ENCODE measurements around the gene TFEC.

The TFEC gene

DNA sequence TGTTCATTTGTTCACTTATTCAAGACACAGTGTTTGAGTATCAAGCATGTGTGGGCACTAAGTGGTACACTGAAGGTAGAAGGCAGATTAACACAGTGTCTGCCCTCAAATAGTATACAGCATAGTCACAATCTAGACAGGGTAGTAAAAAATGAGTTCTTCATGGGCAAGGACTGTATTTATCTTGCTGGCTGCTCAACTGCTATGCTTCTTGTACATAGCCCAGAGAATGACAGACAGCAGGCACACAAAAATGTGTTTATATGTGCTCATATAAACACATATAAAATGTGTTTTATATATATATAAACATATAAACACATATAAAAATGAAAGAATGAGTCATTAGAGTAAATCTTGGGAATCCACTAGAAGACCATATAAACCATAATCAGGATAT, 43.1 kb downstream of the TFEC start:
- TF ChIP-seq, protein P1, sequence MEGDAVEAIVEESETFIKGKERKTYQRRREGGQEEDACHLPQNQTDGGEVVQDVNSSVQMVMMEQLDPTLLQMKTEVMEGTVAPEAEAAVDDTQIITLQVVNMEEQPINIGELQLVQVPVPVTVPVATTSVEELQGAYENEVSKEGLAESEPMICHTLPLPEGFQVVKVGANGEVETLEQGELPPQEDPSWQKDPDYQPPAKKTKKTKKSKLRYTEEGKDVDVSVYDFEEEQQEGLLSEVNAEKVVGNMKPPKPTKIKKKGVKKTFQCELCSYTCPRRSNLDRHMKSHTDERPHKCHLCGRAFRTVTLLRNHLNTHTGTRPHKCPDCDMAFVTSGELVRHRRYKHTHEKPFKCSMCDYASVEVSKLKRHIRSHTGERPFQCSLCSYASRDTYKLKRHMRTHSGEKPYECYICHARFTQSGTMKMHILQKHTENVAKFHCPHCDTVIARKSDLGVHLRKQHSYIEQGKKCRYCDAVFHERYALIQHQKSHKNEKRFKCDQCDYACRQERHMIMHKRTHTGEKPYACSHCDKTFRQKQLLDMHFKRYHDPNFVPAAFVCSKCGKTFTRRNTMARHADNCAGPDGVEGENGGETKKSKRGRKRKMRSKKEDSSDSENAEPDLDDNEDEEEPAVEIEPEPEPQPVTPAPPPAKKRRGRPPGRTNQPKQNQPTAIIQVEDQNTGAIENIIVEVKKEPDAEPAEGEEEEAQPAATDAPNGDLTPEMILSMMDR (conservative IDR thresholded peaks at IDR 0.05) = no peak
- H3K27ac ChIP-seq = no peak overlapping the region

DNA sequence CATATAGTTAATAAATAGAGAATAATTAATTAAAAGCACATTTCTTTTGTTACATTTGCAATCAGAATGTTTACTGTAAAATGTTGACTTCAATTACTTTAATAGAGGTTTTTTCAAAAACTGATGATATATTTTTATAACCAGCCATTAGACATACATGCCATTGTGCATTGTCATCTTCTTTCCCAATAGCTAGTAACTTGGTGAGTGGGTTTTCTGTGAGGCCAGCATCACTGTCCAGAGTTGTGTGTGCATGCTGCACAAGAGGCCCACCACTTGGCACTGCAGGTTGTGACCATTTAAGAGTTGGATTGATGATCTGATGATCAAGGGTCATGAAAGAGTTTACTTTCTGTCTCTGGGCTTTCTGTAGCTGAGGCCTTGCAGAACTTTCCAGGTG, 46.5 kb downstream of the TFEC start:
- TF ChIP-seq, protein P1 (conservative IDR thresholded peaks at IDR 0.05) = no peak
- H3K27ac ChIP-seq = no peak overlapping the region

DNA sequence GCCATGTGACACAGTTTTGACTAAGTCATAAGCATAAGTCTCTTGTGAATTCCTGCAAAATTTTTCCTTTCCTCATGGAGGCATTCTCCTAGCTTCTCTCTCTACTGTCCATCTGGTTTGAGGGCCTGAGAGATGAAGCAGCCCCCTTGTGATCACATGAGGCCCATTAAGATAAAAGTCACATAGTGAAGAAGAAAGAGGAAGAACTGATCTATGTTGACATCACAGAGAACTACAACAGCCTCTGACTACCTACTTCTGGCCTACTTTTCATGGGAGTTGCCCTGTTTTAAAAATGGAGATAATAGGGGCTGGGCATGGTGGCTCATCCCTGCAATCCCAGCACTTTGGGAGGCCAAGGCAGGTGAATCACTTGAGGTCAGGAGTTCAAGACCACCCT, 50.4 kb downstream of the TFEC start:
- no peak overlapping the region for H3K27ac ChIP-seq
- TF ChIP-seq, protein P1 (conservative IDR thresholded peaks at IDR 0.05) = no peak

DNA sequence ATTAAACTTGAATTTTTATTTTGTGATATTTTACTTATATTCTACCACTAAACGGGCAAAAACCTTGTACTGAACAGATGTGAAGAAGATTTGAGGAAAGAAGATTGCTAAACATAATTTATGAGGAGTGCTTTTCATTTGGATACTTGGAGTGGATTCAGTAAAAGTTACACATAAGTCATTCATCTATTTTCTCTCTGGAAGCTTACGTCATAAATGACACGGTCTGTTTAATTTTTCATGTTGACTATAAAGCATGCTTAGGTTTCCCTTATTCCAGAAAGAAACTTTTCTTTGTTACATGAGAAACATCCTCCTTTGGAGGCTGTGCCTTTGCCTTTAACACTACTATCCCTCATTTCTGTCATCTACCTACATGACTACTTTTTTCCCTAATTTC, 53.9 kb downstream of the TFEC start:
- TF ChIP-seq, protein P1 (conservative IDR thresholded peaks at IDR 0.05) = no peak
- no peak overlapping the region for H3K27ac ChIP-seq

DNA sequence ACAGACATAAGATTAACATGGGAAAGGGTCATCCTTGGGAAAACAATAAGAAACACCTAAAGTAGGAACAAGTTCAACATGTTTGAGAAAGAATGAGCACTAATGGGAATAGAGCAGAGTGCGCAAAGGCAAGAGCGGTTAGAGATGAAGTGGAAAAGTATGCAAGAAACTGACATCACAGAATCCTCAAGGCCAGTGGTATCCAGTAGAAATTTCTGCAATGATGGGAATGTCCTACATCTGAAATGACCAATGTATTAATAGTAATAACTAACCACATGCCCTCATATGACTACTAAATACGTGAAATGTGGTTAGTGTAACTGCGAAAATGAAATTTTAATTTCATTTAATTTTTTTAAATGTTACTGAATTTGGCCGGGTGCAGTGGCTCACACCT, 54.8 kb downstream of the TFEC start:
- H3K27ac ChIP-seq = no peak overlapping the region
- TF ChIP-seq, protein P1 (conservative IDR thresholded peaks at IDR 0.05) = no peak

DNA sequence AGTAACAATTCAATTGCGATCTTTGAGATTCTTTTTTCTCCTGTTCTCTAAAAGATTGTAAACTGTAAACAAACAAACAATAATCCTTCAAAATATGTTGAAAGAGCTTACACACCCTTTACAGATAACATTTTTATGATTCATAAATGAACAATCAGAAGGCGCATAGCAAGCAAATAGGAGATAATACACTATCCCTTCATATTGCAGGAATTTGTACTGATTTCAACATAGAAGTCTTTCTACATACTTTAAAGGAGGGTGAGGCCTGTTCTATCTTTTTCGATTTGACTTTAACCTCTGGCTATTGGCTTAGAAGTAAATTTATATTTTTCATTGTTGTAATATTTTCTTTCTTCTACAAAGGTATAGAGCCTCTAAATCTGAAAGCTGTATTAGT, 57.2 kb downstream of the TFEC start:
- no peak overlapping the region for H3K27ac ChIP-seq
- TF ChIP-seq, protein P1 (conservative IDR thresholded peaks at IDR 0.05) = no peak

DNA sequence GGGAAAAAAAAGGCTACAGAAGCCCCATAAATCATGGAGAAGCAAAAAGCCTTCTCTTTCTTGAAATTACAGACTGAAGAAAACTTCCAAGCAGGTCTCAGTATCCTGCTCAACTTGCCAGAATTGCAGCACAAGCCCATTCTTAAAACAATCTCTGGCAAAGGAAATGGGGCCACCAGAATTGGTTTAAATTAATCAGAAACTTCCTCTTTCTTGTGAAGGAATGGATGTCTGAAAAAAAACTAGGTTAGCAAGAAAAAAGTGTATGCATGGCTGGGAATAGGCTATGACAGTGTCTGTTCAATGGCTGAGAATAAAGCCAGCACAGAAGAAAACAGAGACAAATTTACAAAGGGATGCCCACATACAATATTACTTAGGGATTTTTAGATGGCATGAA, 59.1 kb downstream of the TFEC start:
- H3K27ac ChIP-seq = no peak overlapping the region
- TF ChIP-seq, protein P1 (conservative IDR thresholded peaks at IDR 0.05) = no peak

DNA sequence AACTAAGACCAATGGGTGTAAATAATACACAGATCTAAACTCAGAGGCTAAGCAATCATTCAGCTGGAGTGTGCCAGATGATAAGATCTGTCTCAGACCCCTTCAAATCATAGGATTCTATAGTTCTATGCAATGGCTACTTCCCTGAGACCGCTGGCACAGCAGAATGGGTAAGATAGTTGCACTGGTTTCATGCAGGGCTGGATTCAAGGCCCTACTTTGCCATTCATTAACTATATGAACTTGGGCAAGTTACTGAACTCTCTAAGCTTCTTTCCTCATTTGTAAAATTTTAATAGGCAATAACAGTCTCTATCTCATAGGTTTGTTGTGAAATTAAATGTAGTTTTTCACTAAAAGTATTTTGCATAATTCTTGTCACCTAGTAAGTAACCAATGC, 62.0 kb downstream of the TFEC start:
- H3K27ac ChIP-seq = no peak overlapping the region
- TF ChIP-seq, protein P1 (conservative IDR thresholded peaks at IDR 0.05) = no peak
